Endothelial cell (in vitro differentiated cells): ENCODE measurements around the gene RER1. TPM values are rescaled to one million over a fixed set of nuclear protein-coding genes. Genes with fewer than 3 reads are reported as not detected.

Source experiments
- DNase-seq: peaks from one replicate; pipeline ENCODE4 v3.0.0; 2021; ENCODE audit warnings: low spot score
- H3K27ac Mint-ChIP-seq: one replicate; pipeline ENCODE4 v1.8.0; 2021; ENCODE audit warnings: mixed read lengths, inconsistent platforms; ENCODE audit not compliant: unreplicated experiment
- H3K27me3 Mint-ChIP-seq: one replicate; pipeline ENCODE4 v1.8.0; 2021; ENCODE audit warnings: mild to moderate bottlenecking, moderate library complexity, mixed read lengths, inconsistent platforms; ENCODE audit not compliant: unreplicated experiment
- H3K36me3 Mint-ChIP-seq: one replicate; pipeline ENCODE4 v1.8.0; 2021; ENCODE audit warnings: mild to moderate bottlenecking, low read depth, mixed read lengths, inconsistent platforms; ENCODE audit not compliant: unreplicated experiment
- H3K4me1 Mint-ChIP-seq: one replicate; pipeline ENCODE4 v1.8.0; 2021; ENCODE audit warnings: mild to moderate bottlenecking, mixed read lengths, inconsistent platforms; ENCODE audit not compliant: unreplicated experiment
- H3K4me3 Mint-ChIP-seq: one replicate; pipeline ENCODE4 v1.8.0; 2021; ENCODE audit warnings: mild to moderate bottlenecking, mixed read lengths, inconsistent platforms; ENCODE audit not compliant: unreplicated experiment
- H3K9me3 Mint-ChIP-seq: one replicate; pipeline ENCODE4 v1.8.0; 2021; ENCODE audit warnings: mixed read lengths, inconsistent platforms; ENCODE audit not compliant: unreplicated experiment
- total RNA-seq: library from RNA; stranded (reverse); fragmentation: NEBNext Ultra II Directional; extraction: Animal tissue kit (Norgen Biotek cat#: 25700); gene quantifications from one replicate; pipeline ENCODE4 v1.2.1, GENCODE V29; 2021; ENCODE audit not compliant: unreplicated experiment
- TF ChIP-seq, protein P1 (sequence below): fragments of 200-600 bp; sonication (generic); IDR thresholded peaks from one replicate; pipeline ENCODE4 v1.5.0; 2021; ENCODE audit warnings: antibody characterized with exemption; ENCODE audit not compliant: unreplicated experiment

Gene RER1
- total RNA-seq, 1 donor from 2014 or later = 141 TPM

GRCh38 chr1:2344744-2345296 lies 46.8 kb upstream of the RER1 start:
- H3K4me1 Mint-ChIP-seq = no peaks in the 10 kb centered on the region
- no peak overlapping the region for H3K4me3 Mint-ChIP-seq
- H3K27ac Mint-ChIP-seq = no peak overlapping the region

DNA sequence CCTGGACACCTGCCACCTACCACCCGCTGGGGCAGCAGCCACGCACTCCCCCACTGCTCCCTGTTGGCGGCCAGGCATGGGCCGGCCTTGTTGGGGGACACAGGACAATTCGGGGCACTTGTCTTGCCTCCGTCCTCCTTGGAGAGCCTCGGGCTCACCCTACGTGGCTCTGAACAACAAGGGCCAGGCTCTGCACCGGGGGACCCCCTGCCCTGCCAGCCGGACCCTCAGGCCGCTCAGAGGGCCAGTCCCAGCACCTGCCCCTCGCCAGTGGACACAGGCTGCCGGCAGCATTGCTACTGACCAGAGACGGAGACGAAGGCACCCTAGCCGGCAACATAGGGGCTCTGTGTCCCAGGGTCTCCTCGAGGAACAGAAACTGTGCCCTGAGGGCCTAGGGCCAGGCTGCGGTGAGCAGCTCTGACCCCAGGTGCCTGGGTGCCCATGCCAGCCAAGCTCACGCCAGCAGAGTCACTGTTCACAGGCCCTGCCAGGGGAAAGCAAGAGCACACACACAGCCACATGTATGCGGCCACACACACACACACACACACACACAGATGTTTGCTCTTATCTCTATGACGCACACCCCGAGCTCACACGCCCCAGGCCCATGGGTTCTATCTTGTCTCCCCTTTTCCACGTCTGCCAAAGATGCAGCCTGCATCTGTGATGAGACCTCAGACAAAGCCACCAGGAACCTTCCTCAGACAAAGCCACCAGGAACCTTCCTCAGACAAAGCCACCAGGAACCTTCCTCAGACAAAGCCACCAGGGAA lies 46.2 kb upstream of the RER1 start:
- H3K4me3 Mint-ChIP-seq = no peak overlapping the region
- peaks cover 8% of the 10 kb centered on the region for H3K27me3 Mint-ChIP-seq
- DNase-seq = no peak
- H3K36me3 Mint-ChIP-seq = no peaks in the 10 kb centered on the region
- H3K9me3 Mint-ChIP-seq = no peaks in the 10 kb centered on the region
- no peaks in the 10 kb centered on the region for H3K4me1 Mint-ChIP-seq
- TF ChIP-seq, protein P1, sequence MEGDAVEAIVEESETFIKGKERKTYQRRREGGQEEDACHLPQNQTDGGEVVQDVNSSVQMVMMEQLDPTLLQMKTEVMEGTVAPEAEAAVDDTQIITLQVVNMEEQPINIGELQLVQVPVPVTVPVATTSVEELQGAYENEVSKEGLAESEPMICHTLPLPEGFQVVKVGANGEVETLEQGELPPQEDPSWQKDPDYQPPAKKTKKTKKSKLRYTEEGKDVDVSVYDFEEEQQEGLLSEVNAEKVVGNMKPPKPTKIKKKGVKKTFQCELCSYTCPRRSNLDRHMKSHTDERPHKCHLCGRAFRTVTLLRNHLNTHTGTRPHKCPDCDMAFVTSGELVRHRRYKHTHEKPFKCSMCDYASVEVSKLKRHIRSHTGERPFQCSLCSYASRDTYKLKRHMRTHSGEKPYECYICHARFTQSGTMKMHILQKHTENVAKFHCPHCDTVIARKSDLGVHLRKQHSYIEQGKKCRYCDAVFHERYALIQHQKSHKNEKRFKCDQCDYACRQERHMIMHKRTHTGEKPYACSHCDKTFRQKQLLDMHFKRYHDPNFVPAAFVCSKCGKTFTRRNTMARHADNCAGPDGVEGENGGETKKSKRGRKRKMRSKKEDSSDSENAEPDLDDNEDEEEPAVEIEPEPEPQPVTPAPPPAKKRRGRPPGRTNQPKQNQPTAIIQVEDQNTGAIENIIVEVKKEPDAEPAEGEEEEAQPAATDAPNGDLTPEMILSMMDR = no peak
- no peak overlapping the region for H3K27ac Mint-ChIP-seq

More at GRCh38 chr1:2344744-2345296, 46.8 kb upstream of the RER1 start:
- Mint-ChIP-seq H3K27me3 (peaks cover 8% of the 10 kb centered on the region), H3K36me3 (no peaks in the 10 kb centered on the region), H3K9me3 (no peaks in the 10 kb centered on the region)
- TF ChIP-seq, protein P1 = no peak
- no peak for DNase-seq

DNA sequence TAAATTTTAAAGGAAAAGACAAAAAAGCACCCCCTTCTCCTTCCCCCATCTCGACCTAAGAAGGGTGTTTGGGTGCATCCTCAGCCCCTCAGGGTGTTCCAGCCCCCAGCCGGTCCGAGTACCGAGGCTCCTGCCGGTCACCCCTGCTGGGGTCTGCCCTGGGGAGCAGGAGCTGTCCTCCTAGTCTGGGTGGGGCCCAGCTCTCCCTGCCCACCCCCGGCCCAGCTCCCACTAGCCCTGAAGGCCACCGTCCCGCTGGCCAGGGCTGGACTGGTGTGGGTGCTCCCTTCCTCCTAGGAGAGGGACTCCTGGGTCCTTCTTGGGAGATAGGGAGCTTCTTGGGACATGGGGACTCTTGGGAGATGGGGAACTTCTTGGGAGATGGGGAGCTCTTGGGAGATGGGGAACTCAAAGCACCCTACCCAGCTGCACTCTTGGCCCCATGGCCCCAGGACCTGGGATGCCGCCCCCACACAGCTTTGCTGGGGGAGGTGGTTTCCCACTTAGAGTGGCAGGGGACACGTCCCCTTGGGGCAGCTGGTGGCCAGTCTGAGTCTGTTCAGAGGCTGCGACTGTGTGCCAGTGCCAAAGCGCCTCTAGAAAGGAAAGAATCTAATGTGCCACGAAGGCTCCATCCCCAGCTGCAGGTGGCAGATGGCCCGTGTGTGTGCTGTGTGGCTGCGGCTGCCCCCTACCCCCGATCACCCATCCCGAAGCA lies 44.8 kb upstream of the RER1 start:
- no peaks in the 10 kb centered on the region for H3K36me3 Mint-ChIP-seq
- no peak overlapping the region for H3K4me3 Mint-ChIP-seq
- no peaks in the 10 kb centered on the region for H3K9me3 Mint-ChIP-seq
- no peaks in the 10 kb centered on the region for H3K4me1 Mint-ChIP-seq
- TF ChIP-seq, protein P1 = no peak
- no peak overlapping the region for H3K27ac Mint-ChIP-seq
- DNase-seq = no peak
- peaks cover 5% of the 10 kb centered on the region for H3K27me3 Mint-ChIP-seq

- DNase-seq = no peak
- H3K27me3 Mint-ChIP-seq = peaks cover 5% of the 10 kb centered on the region
- H3K4me1 Mint-ChIP-seq = no peaks in the 10 kb centered on the region
- TF ChIP-seq, protein P1 = no peak
- H3K27ac Mint-ChIP-seq = no peak overlapping the region
- H3K36me3 Mint-ChIP-seq = no peaks in the 10 kb centered on the region
- H3K9me3 Mint-ChIP-seq = no peaks in the 10 kb centered on the region
- no peak overlapping the region for H3K4me3 Mint-ChIP-seq
These were observed 44.2 kb upstream of the RER1 start for GRCh38 chr1:2347409-2347785.

DNA sequence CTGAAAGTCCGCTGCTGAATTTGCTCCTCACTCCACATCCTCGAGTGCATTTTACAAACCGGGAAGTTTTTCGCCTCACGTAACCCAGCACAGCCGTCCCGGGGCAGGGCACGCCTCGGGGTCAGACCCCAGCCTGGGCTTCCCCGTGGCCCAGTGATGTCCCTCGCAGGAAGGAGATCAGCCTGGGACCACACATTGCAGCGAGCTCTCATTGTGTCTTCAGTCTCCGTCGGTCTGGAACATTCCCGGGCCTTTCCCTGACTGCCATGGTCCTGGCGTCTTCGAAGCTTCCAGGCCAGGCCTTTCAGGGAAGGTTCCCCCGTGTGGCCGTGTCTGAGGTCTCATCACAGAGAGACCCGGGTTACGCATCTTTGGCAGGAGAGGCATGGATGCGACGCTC lies 43.7 kb upstream of the RER1 start:
- Mint-ChIP-seq H3K4me1 (no peaks in the 10 kb centered on the region), H3K27ac (no peak overlapping the region), H3K27me3 (peaks cover 7% of the 10 kb centered on the region), H3K9me3 (no peaks in the 10 kb centered on the region), H3K4me3 (no peak overlapping the region), H3K36me3 (no peaks in the 10 kb centered on the region)
- DNase-seq = no peak
- TF ChIP-seq, protein P1 = no peak
